HepG2 (cell line): ENCODE measurements around the gene PEF1. TPM values are rescaled to one million over a fixed set of nuclear protein-coding genes. Genes with fewer than 3 reads are reported as not detected.
A peak's percentile ranks its signal among the peaks of the same experiment; 100 is the strongest.

ENCODE experiments used
- AGO1 ChIP-seq: fragments of 200-400 bp; formaldehyde crosslinking; IDR thresholded peaks from 2 replicates; pipeline ENCODE4 v1.6.1; 2017; ENCODE audit warnings: mild to moderate bottlenecking, low read depth, low read length, moderate library complexity; ENCODE audit not compliant: poor library complexity, severe bottlenecking
- ATF1 ChIP-seq: IDR thresholded peaks from 2 replicates; pipeline ENCODE4 v1.6.1; 2016; ENCODE audit warnings: mild to moderate bottlenecking, control low read depth
- HOXA3 ChIP-seq: sonication (generic); formaldehyde crosslinking; IDR thresholded peaks from 2 replicates; pipeline ENCODE4 v1.5.0; 2020; ENCODE audit warnings: missing genetic modification reagents
- PHB2 ChIP-seq: fragments of 450-650 bp; IDR thresholded peaks from 2 replicates; pipeline ENCODE4 v1.6.1; 2018; ENCODE audit not compliant: partially characterized antibody
- PHF8 ChIP-seq: sonication (generic); formaldehyde crosslinking; IDR thresholded peaks from 2 replicates; pipeline ENCODE4 v1.5.0; 2020; ENCODE audit warnings: missing genetic modification reagents
- RAD21 ChIP-seq: fragments of 450-650 bp; formaldehyde crosslinking; IDR thresholded peaks from 2 replicates; pipeline ENCODE4 v1.5.0; 2020; ENCODE audit warnings: mild to moderate bottlenecking
- SP140L ChIP-seq: sonication (generic); formaldehyde crosslinking; IDR thresholded peaks from 2 replicates; pipeline ENCODE4 v1.4.0; 2020; ENCODE audit warnings: missing genetic modification reagents, borderline replicate concordance
- TARDBP ChIP-seq: sonication (generic); formaldehyde crosslinking; IDR thresholded peaks from 2 replicates; pipeline ENCODE4 v1.8.0; 2022; ENCODE audit warnings: mild to moderate bottlenecking, missing genetic modification reagents
- ZBTB7B ChIP-seq: sonication (generic); formaldehyde crosslinking; IDR thresholded peaks from 2 replicates; pipeline ENCODE4 v1.4.0; 2020; ENCODE audit warnings: missing genetic modification reagents
- polyA plus RNA-seq, 8 experiments: library from polyadenylated mRNA; depleted of rRNA in 3 of 8; stranded (reverse) in 7 of 8; unstranded in 1 of 8; fragments of >200 nt; fragmentation: Illumina TruSeq in 4 of 8; extraction: Trizol in 4 of 8; gene quantifications; 2 replicates each; pipeline versions ENCODE4 v1.2.1 to v1.2.3, GENCODE V29; 2011 to 2016; ENCODE audit warnings: low read depth in 4 of 8, missing spikeins in 1 of 8, mixed read lengths in 1 of 8; ENCODE audit not compliant: insufficient read depth in 1 of 8
- total RNA-seq, 5 experiments: library from RNA; depleted of rRNA; stranded (reverse); fragments of >200 nt; fragmentation: Illumina TruSeq; extraction: Trizol; gene quantifications; 2 replicates each; pipeline ENCODE4 v1.2.3, GENCODE V29; 2016; ENCODE audit warnings: low read depth in 1 of 5
- TF ChIP-seq, protein P1 (sequence below): sonication (generic); formaldehyde crosslinking; IDR thresholded peaks from 2 replicates; pipeline ENCODE4 v1.4.0; 2020; ENCODE audit warnings: missing genetic modification reagents
- TF ChIP-seq, protein P2 (sequence below): IDR thresholded peaks from 2 replicates; pipeline ENCODE4 v1.6.1; 2016; ENCODE audit warnings: low read depth, borderline replicate concordance
- TF ChIP-seq, protein P3 (sequence below), 2 experiments: sonication (generic) in 1 of 2; formaldehyde crosslinking in 1 of 2; IDR thresholded peaks; 2 replicates each; pipeline versions ENCODE4 v1.4.0 to v1.6.1; 2016 to 2020; ENCODE audit warnings: borderline replicate concordance in 1 of 2, low read depth in 1 of 2, mild to moderate bottlenecking in 1 of 2, missing genetic modification reagents in 1 of 2
- TF ChIP-seq, protein P4 (sequence below): sonication (generic); formaldehyde crosslinking; IDR thresholded peaks from 2 replicates; pipeline ENCODE4 v1.8.0; 2023; ENCODE audit warnings: mild to moderate bottlenecking, missing genetic modification reagents
- TF ChIP-seq, protein P5 (sequence below): sonication (generic); formaldehyde crosslinking; conservative IDR thresholded peaks from 2 replicates; pipeline ENCODE4 v1.5.0; 2020; ENCODE audit warnings: missing genetic modification reagents
- TF ChIP-seq, protein P6 (sequence below): sonication (generic); formaldehyde crosslinking; conservative IDR thresholded peaks from 2 replicates; pipeline ENCODE4 v1.4.0; 2020; ENCODE audit warnings: missing genetic modification reagents
- TF ChIP-seq, protein P7 (sequence below): sonication (generic); formaldehyde crosslinking; IDR thresholded peaks from 2 replicates; pipeline ENCODE4 v1.4.0; 2020; ENCODE audit warnings: missing genetic modification reagents

The PEF1 gene
- total and polyA plus RNA-seq, 2 of the 13 experiments (the other 11 are each of a cell fraction or from before 2014, with no cell fraction given), result 57.1 to 57.8 TPM

DNA sequence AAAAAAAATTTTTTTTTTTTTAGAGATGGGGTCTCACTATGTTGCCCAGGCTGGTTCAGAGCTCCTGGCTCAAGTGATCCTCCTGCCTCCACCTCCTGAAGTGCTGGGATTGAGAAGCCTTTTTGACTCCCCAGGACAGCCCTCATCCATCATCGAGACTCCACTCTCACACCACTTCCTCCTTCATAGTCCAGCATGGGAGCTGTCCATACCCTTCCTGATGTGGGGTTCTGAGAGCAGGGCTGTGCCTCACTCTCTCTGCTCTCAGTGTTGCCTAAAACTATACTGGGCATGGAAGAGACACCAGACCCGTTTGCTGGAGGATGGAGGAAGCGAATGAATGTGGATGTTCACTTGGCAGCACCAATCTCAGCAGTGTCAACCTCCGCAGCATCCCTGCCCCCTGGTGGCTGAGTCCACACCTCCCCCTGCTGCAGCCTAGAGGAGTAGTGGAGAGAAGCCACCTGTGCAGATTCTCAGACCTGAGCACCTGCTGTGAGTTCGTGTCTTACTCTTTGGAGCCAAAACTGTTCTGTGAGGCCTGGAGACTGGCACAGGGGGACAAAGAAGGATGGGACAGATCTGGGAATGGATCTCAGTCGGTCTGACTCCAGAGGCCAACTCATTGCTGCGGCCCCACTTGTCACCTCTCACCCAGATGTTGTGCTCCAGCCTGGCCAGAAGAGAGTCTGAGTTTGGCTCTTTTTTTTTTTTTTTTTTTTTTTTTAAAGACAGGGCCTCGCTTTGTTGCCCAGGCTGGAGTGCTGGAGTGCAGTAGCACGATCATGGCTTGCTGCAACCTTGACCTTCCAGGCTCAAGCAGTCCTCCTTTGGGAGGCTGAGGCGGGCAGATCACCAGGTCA, 50.7 kb downstream of the PEF1 start (continued):
- TF ChIP-seq, protein P1, sequence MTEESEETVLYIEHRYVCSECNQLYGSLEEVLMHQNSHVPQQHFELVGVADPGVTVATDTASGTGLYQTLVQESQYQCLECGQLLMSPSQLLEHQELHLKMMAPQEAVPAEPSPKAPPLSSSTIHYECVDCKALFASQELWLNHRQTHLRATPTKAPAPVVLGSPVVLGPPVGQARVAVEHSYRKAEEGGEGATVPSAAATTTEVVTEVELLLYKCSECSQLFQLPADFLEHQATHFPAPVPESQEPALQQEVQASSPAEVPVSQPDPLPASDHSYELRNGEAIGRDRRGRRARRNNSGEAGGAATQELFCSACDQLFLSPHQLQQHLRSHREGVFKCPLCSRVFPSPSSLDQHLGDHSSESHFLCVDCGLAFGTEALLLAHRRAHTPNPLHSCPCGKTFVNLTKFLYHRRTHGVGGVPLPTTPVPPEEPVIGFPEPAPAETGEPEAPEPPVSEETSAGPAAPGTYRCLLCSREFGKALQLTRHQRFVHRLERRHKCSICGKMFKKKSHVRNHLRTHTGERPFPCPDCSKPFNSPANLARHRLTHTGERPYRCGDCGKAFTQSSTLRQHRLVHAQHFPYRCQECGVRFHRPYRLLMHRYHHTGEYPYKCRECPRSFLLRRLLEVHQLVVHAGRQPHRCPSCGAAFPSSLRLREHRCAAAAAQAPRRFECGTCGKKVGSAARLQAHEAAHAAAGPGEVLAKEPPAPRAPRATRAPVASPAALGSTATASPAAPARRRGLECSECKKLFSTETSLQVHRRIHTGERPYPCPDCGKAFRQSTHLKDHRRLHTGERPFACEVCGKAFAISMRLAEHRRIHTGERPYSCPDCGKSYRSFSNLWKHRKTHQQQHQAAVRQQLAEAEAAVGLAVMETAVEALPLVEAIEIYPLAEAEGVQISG (CRISPR knock-in tag), result no peak
- TF ChIP-seq, protein P2, sequence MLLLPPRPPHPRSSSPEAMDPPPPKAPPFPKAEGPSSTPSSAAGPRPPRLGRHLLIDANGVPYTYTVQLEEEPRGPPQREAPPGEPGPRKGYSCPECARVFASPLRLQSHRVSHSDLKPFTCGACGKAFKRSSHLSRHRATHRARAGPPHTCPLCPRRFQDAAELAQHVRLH (CRISPR knock-in tag), result no peak
- no peak for TF ChIP-seq ZBTB7B (CRISPR knock-in tag)
- TF ChIP-seq, protein P3, sequence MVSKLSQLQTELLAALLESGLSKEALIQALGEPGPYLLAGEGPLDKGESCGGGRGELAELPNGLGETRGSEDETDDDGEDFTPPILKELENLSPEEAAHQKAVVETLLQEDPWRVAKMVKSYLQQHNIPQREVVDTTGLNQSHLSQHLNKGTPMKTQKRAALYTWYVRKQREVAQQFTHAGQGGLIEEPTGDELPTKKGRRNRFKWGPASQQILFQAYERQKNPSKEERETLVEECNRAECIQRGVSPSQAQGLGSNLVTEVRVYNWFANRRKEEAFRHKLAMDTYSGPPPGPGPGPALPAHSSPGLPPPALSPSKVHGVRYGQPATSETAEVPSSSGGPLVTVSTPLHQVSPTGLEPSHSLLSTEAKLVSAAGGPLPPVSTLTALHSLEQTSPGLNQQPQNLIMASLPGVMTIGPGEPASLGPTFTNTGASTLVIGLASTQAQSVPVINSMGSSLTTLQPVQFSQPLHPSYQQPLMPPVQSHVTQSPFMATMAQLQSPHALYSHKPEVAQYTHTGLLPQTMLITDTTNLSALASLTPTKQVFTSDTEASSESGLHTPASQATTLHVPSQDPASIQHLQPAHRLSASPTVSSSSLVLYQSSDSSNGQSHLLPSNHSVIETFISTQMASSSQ (IDR thresholded peaks at IDR 0.05; ENCODE audit: low read depth), result no peak
- TF ChIP-seq, protein P3 (CRISPR knock-in tag; IDR thresholded peaks at IDR 0.05; ENCODE audit: borderline replicate concordance), result no peak
- no peak for TF ChIP-seq ATF1 (CRISPR knock-in tag)
- no peak for TF ChIP-seq AGO1
- TF ChIP-seq, protein P4, sequence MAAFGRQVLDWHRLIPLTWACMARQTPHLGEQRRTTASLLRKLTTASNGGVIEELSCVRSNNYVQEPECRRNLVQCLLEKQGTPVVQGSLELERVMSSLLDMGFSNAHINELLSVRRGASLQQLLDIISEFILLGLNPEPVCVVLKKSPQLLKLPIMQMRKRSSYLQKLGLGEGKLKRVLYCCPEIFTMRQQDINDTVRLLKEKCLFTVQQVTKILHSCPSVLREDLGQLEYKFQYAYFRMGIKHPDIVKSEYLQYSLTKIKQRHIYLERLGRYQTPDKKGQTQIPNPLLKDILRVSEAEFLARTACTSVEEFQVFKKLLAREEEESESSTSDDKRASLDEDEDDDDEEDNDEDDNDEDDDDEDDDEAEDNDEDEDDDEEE (CRISPR knock-in tag), result no peak
- TF ChIP-seq, protein P5, sequence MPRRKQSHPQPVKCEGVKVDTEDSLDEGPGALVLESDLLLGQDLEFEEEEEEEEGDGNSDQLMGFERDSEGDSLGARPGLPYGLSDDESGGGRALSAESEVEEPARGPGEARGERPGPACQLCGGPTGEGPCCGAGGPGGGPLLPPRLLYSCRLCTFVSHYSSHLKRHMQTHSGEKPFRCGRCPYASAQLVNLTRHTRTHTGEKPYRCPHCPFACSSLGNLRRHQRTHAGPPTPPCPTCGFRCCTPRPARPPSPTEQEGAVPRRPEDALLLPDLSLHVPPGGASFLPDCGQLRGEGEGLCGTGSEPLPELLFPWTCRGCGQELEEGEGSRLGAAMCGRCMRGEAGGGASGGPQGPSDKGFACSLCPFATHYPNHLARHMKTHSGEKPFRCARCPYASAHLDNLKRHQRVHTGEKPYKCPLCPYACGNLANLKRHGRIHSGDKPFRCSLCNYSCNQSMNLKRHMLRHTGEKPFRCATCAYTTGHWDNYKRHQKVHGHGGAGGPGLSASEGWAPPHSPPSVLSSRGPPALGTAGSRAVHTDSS, result no peak
- peak; percentile 41; the same call in 1 of the 2 replicates for TF ChIP-seq TARDBP (CRISPR knock-in tag)
- TF ChIP-seq, protein P6, sequence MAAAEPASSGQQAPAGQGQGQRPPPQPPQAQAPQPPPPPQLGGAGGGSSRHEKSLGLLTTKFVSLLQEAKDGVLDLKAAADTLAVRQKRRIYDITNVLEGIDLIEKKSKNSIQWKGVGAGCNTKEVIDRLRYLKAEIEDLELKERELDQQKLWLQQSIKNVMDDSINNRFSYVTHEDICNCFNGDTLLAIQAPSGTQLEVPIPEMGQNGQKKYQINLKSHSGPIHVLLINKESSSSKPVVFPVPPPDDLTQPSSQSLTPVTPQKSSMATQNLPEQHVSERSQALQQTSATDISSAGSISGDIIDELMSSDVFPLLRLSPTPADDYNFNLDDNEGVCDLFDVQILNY (CRISPR knock-in tag), result no peak
- no peak for TF ChIP-seq PHB2
- no peak for TF ChIP-seq SP140L (CRISPR knock-in tag)
- TF ChIP-seq HOXA3 (CRISPR knock-in tag), result no peak
- no peak for TF ChIP-seq PHF8 (CRISPR knock-in tag)
- TF ChIP-seq, protein P7, sequence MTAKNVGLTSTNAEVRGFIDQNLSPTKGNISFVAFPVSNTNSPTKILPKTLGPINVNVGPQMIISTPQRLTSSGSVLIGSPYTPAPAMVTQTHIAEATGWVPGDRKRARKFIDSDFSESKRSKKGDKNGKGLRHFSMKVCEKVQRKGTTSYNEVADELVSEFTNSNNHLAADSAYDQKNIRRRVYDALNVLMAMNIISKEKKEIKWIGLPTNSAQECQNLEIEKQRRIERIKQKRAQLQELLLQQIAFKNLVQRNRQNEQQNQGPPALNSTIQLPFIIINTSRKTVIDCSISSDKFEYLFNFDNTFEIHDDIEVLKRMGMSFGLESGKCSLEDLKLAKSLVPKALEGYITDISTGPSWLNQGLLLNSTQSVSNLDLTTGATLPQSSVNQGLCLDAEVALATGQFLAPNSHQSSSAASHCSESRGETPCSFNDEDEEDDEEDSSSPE (CRISPR knock-in tag), result no peak
- TF ChIP-seq RAD21 (CRISPR knock-in tag), result peak; percentile 91
